Measurements from ENCODE around the gene APOL1.
A peak's percentile ranks its signal among the peaks of the same experiment; 100 is the strongest.

The APOL1 gene

GRCh38 chr22:36301851-36302250 lies 48.9 kb downstream of the APOL1 start:
- peak; percentile 52 for DNase-seq (ENCODE audit: extremely low read depth, low read depth)
- TF ChIP-seq CTCF (IDR thresholded peaks at IDR 0.05; ENCODE audit: low read depth, low read length) = no peak

GRCh38 chr22:36302439-36303114 lies 49.6 kb downstream of the APOL1 start:
- TF ChIP-seq CTCF (IDR thresholded peaks at IDR 0.05; ENCODE audit: low read depth, low read length) = no peak

GRCh38 chr22:36303115-36303467 lies 50.2 kb downstream of the APOL1 start:
- TF ChIP-seq CTCF (IDR thresholded peaks at IDR 0.05; ENCODE audit: low read depth, low read length) = no peak
- no peak for DNase-seq (ENCODE audit: extremely low read depth, low read depth)

More at GRCh38 chr22:36302439-36303114, 49.6 kb downstream of the APOL1 start:
- no peak for DNase-seq (ENCODE audit: extremely low read depth, low read depth)

GRCh38 chr22:36303874-36304273 lies 50.9 kb downstream of the APOL1 start:
- no peak for TF ChIP-seq CTCF (IDR thresholded peaks at IDR 0.05; ENCODE audit: low read depth, low read length)
- DNase-seq (ENCODE audit: extremely low read depth, low read depth) = no peak

- no peak for TF ChIP-seq CTCF (IDR thresholded peaks at IDR 0.05; ENCODE audit: low read depth, low read length)
- DNase-seq (ENCODE audit: extremely low read depth, low read depth) = no peak
Observed at GRCh38 chr22:36304429-36304828, 51.5 kb downstream of the APOL1 start.

- no peak for TF ChIP-seq CTCF (IDR thresholded peaks at IDR 0.05; ENCODE audit: low read depth, low read length)
Observed at GRCh38 chr22:36305813-36306212, 52.9 kb downstream of the APOL1 start.

GRCh38 chr22:36306227-36306626 lies 53.3 kb downstream of the APOL1 start:
- TF ChIP-seq CTCF (IDR thresholded peaks at IDR 0.05; ENCODE audit: low read depth, low read length) = no peak
- DNase-seq (ENCODE audit: extremely low read depth, low read depth) = no peak

More at GRCh38 chr22:36305813-36306212, 52.9 kb downstream of the APOL1 start:
- DNase-seq (ENCODE audit: extremely low read depth, low read depth) = no peak

Measured in AG09319 (cell line).